HG02885 (cell line): ENCODE measurements around the gene CADM1.
A peak's percentile ranks its signal among the peaks of the same experiment; 100 is the strongest.

Experiments used
- ATAC-seq: cut with Tn5 transposase; IDR thresholded peaks from one replicate; pipeline ENCODE4 v1.9.1; 2021; ENCODE audit warnings: mild to moderate bottlenecking; ENCODE audit not compliant: unreplicated experiment, poor library complexity

The CADM1 gene

DNA sequence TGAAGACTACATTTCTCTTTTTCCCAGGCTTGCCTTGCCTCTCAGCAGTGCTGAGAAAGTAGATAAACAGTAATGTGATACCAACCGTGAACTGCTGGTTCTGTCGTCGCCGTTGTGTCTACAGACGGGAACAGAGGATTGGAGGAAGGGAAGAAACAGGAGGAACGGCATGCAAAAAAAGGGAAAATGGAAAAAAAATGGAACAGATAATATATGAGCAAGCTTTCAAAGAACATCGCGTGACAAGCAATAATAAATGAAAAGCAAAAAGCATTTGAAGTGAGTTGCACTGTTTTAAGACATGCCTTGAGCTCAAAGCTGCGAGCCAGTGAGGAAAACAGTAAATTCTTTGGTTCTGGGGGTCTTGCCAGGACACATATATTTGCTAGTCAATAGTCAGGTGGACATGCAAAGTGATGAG, 305.9 kb downstream of the CADM1 start:
- ATAC-seq: no peak

GRCh38 chr11:115197433-115197832, 306.8 kb downstream of the CADM1 start:
- ATAC-seq: no peak

- ATAC-seq: no peak
Measured at GRCh38 chr11:115197031-115197430, 307.2 kb downstream of the CADM1 start.

DNA sequence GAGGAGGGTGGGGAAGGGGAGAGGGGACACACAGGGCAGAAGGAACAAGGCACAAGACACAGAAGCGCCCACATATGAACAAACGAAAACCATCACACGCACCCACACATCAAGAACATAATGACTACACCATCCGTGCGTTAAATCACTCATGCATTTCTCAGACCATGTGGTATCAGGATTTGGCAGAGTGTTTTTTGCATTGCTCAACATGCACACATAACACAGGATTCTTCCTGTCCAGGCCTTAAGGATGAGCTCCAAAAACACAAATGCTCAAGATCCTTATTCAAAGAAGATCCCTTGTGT, 309.5 kb downstream of the CADM1 start:
- peak; percentile 70 for ATAC-seq

- ATAC-seq: peak; percentile 90
Measured at GRCh38 chr11:115193914-115194801, 310.1 kb downstream of the CADM1 start.

- ATAC-seq: no peak
Measured at GRCh38 chr11:115191761-115192160, 312.5 kb downstream of the CADM1 start.

DNA sequence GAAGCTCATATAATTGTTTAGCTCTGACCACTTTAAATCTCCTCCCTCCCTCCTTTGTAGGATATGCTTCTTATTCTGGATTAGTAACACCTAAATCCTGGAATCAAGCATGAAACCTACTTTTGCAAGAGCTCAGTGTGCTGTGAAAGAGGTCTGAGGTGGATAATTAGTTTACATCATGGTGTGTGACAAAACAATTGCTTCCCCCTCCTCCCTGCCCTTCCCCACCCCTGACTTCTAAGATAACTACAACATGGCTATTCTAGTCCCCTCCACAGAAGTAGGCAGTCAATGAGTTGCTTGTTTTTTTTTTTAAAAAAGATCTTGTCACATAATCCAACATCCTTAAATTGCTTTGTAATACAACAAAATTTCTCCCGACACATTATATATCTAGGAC, 314.0 kb downstream of the CADM1 start:
- ATAC-seq: no peak

- ATAC-seq: no peak
Measured at GRCh38 chr11:115188898-115189278, 315.3 kb downstream of the CADM1 start.

DNA sequence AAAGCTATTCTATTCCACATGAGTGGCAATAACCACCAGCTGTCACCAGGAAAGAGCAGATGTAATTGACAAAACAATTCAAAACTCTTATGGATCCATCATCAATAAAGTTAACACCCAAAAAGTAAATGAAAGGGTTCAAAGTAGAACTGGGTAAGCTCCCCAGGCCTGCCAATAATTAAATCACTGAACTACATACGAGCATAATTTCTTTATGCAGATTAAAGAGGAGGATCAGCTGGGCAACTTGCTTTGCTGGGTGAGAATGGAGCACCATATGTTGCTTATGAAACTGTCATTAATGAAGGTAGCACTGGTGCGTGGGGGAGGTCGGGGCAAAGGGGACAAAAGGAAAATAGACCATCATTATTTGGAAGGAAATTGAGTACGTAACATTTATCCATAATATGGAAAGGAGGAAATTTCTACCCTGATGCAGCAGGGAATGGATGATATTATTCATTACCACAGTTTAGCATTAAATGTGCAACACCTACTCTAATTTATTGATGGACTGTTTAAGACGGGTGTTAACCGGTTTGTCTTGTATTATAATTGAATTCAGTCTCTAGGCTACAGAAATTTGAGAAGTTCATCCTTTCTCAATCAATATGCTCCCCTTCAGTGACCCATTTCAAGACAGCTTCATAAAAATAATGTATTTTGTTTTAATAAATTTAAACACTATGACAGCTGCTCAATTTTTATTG, 315.9 kb downstream of the CADM1 start:
- no peak for ATAC-seq

GRCh38 chr11:115185931-115186330, 318.3 kb downstream of the CADM1 start:
- ATAC-seq: no peak

DNA sequence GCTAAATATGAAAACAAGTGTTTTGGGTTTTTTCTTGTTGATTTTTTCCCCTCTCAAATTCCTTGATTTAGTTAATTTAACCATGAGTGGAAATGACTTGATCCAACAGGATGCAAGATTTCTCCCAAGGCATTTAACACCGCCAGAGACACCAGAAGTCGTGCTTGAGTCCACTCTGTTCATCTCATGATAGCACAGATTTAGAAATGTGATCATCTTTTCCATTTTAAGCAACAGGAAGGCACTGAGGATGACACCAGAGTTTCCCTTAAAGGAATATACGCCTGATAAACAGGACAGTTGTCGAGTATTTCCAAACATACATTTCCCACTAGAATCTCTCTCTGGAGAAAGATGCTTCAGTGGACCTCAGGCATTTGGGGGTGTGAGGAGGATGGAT, 318.7 kb downstream of the CADM1 start:
- ATAC-seq: no peak

GRCh38 chr11:115184901-115185300, 319.3 kb downstream of the CADM1 start:
- no peak for ATAC-seq

- no peak for ATAC-seq
Measured at GRCh38 chr11:115183830-115184229, 320.4 kb downstream of the CADM1 start.

DNA sequence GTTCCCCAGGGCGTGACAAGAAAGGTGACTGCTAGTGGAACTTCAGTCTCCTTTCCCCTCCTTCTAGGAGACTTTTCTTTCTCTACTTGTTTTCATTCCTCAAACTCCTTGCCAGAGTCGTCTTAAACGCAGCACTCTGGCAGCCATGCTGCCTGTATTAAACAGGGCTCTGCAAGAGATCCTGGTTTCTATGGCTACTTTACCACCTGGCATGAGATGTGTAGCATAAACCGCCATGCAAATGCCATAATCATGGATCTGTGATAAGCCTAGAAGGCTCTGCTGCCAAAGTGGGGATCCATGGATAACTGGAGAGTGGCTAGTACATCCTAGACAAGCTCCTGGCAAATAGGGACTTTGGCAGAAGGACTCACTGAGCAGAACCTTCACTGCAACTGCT, 321.1 kb downstream of the CADM1 start:
- ATAC-seq: no peak

- no peak for ATAC-seq
Measured at GRCh38 chr11:115182282-115182955, 321.8 kb downstream of the CADM1 start.

DNA sequence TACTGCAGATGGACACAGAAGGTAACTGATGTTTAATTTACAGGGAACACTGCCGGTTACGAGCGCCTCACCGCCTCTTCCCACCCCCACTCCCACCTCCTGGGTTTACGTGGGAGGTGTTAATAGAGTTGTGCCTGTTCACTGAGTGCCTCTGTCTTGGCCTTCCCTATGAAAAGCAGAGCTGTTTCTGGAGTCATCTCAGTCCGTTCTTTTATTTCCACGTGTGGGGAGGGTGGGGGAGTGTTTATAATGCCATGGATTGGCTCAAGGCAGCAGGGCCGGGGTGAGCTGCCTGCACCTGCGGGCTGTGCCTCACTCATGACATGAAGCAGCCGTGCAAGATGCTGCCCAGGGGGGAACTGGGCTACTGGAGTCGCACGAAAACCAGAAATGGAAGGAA, 322.7 kb downstream of the CADM1 start:
- ATAC-seq: no peak

GRCh38 chr11:115180272-115180671, 323.9 kb downstream of the CADM1 start:
- ATAC-seq: no peak

DNA sequence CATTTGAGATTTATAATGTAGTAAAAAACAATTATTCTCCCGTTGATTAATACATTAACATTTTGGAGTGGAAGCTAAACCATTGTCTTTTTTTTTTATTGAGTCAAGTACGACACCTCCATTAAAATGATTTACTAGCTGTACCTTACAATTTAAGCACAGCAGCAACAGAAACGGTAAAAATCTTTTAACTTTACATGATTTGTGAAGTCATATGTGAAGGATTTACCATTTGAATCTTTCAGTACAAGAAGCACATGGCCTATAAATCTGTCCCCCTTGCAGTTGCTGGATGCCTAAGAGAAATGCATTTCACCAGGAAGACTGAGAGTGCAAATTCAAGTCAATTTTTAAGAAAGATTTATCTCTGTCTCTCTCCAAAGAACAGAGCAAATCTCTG, 324.6 kb downstream of the CADM1 start:
- ATAC-seq: no peak

- ATAC-seq: no peak
Measured at GRCh38 chr11:115178705-115179104, 325.5 kb downstream of the CADM1 start.

DNA sequence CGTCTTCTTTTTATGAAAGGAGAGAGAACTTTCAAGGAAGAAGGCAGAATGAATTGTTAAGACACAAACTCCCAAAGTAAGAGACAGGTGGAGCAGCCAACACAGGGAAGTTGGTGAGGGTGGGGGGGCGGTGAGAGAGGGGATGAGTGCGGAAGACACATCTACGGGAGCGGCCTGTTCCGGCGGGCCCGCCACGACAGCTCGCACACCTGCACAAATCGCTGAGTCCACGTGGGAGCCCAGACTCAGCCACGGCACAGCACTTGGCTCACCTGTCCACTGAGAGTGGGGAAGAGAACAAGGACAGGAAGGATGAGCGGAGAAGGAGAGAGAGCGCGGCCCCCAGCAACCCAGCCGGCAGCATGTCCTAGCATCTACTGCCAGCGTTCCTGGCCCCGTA, 331.1 kb downstream of the CADM1 start:
- ATAC-seq: no peak

GRCh38 chr11:115170133-115170815, 333.9 kb downstream of the CADM1 start:
- no peak for ATAC-seq
